Liver (tissue), 9 donors: ENCODE results near the gene ARHGEF2. TPM values are rescaled to one million over a fixed set of nuclear protein-coding genes. Genes with fewer than 3 reads are reported as not detected.

ENCODE experiments used
- DNase-seq: peaks from one replicate; pipeline ENCODE4 v3.0.0-alpha.2; 2017; ENCODE audit warnings: low spot score
- H3K27ac ChIP-seq, 2 donors: one replicate each; pipeline ENCODE4 v1.7.0; 2013; ENCODE audit warnings: inconsistent platforms in 2 of 2, low read length in 2 of 2, control low read depth in 1 of 2, low read depth in 1 of 2, mild to moderate bottlenecking in 1 of 2
- H3K27me3 ChIP-seq, 4 donors: one replicate each; pipeline versions ENCODE4 v1.6.1 to v1.7.0; 2013; ENCODE audit warnings: low read length in 3 of 4, inconsistent platforms in 1 of 4, mild to moderate bottlenecking in 1 of 4, moderate library complexity in 1 of 4; ENCODE audit not compliant: control insufficient read depth in 4 of 4, insufficient read depth in 4 of 4
- H3K36me3 ChIP-seq, 4 donors: one replicate each; pipeline versions ENCODE4 v1.6.1 to v1.7.0; 2013; ENCODE audit warnings: low read length in 3 of 4, mild to moderate bottlenecking in 3 of 4, low read depth in 1 of 4, moderate library complexity in 1 of 4; ENCODE audit not compliant: control insufficient read depth in 4 of 4, insufficient read depth in 3 of 4
- H3K4me1 ChIP-seq, 4 donors: one replicate each; pipeline versions ENCODE4 v1.6.1 to v1.7.0; 2013; ENCODE audit warnings: low read length in 3 of 4, mild to moderate bottlenecking in 3 of 4, moderate library complexity in 1 of 4; ENCODE audit not compliant: control insufficient read depth in 4 of 4, insufficient read depth in 4 of 4
- H3K4me3 ChIP-seq, 3 donors: one replicate each; pipeline versions ENCODE4 v1.6.1 to v1.7.0; 2013; ENCODE audit warnings: low read length in 3 of 3, control low read depth in 1 of 3, low read depth in 1 of 3, mild to moderate bottlenecking in 1 of 3
- H3K9ac ChIP-seq, 2 donors: one replicate each; pipeline ENCODE4 v1.7.0; 2013; ENCODE audit warnings: low read length in 2 of 2, mild to moderate bottlenecking in 2 of 2, moderate library complexity in 2 of 2, control low read depth in 1 of 2, low read depth in 1 of 2
- H3K9me3 ChIP-seq, 4 donors: one replicate each; pipeline versions ENCODE4 v1.6.1 to v1.7.0; 2013; ENCODE audit warnings: low read length in 3 of 4; ENCODE audit not compliant: control insufficient read depth in 4 of 4
- EGR1 ChIP-seq, 2 donors: IDR thresholded peaks; 2 replicates each; pipeline ENCODE4 v1.6.1; 2016 to 2018; ENCODE audit warnings: antibody characterized with exemption in 2 of 2, low read depth in 2 of 2
- FOXA1 ChIP-seq: IDR thresholded peaks from 2 replicates; pipeline ENCODE4 v1.6.1; 2016; ENCODE audit warnings: antibody characterized with exemption
- FOXA2 ChIP-seq: IDR thresholded peaks from 2 replicates; pipeline ENCODE4 v1.6.1; 2016; ENCODE audit warnings: antibody characterized with exemption
- GABPA ChIP-seq, 2 donors: IDR thresholded peaks in 1 of 2; conservative IDR thresholded peaks in 1 of 2; 2 replicates each; pipeline ENCODE4 v1.6.1; 2016; ENCODE audit warnings: antibody characterized with exemption in 2 of 2, mild to moderate bottlenecking in 1 of 2, moderate library complexity in 1 of 2
- HNF4A ChIP-seq, 2 donors: conservative IDR thresholded peaks; 2 replicates each; pipeline ENCODE4 v1.6.1; 2016; ENCODE audit warnings: antibody characterized with exemption in 2 of 2, mild to moderate bottlenecking in 2 of 2
- HNF4G ChIP-seq: IDR thresholded peaks from 2 replicates; pipeline ENCODE4 v1.6.1; 2016; ENCODE audit warnings: antibody characterized with exemption
- JUND ChIP-seq, 2 donors: IDR thresholded peaks; 2 replicates each; pipeline ENCODE4 v1.6.1; 2016; ENCODE audit warnings: antibody characterized with exemption in 2 of 2
- NR2F2 ChIP-seq: IDR thresholded peaks from 2 replicates; pipeline ENCODE4 v1.6.1; 2016; ENCODE audit warnings: antibody characterized with exemption
- RAD21 ChIP-seq, 2 donors: IDR thresholded peaks; 2 replicates each; pipeline ENCODE4 v1.6.1; 2016; ENCODE audit warnings: antibody characterized with exemption in 2 of 2, mild to moderate bottlenecking in 2 of 2
- RXRA ChIP-seq, 2 donors: IDR thresholded peaks; 2 replicates each; pipeline ENCODE4 v1.6.1; 2017 to 2018; ENCODE audit warnings: antibody characterized with exemption in 2 of 2, mild to moderate bottlenecking in 1 of 2
- SP1 ChIP-seq: IDR thresholded peaks from 2 replicates; pipeline ENCODE4 v1.6.1; 2018; ENCODE audit warnings: antibody characterized with exemption, mild to moderate bottlenecking
- TAF1 ChIP-seq: conservative IDR thresholded peaks from 2 replicates; pipeline ENCODE4 v1.6.1; 2016; ENCODE audit warnings: antibody characterized with exemption, mild to moderate bottlenecking
- YY1 ChIP-seq: IDR thresholded peaks from 2 replicates; pipeline ENCODE4 v1.6.1; 2016; ENCODE audit warnings: antibody characterized with exemption, mild to moderate bottlenecking
- WGBS: extraction: QIAGEN DNeasy Blood & Tissue Kit; methylation state at CpG from one replicate; pipeline ENCODE4 v1.1.7; 2013; 5-methylcytosine and 5-hydroxymethylcytosine counted together
- polyA plus RNA-seq, 2 donors: library from polyadenylated mRNA; stranded (reverse) in 1 of 2; unstranded in 1 of 2; fragments of 200-250 nt in 1 of 2; fragments of >200 nt in 1 of 2; fragmentation: Nextera tagmentation in 1 of 2; extraction: Ambion mirVana in 1 of 2; gene quantifications; one replicate each; pipeline versions ENCODE4 v1.2.1 to v1.2.3, GENCODE V29; 2013 to 2015
- total RNA-seq, 2 donors: library from RNA; depleted of rRNA; stranded (reverse); fragments of >200 nt; gene quantifications; one replicate each; pipeline ENCODE4 v1.2.3, GENCODE V29; 2014
- TF ChIP-seq, protein P1 (sequence below): IDR thresholded peaks from 2 replicates; pipeline ENCODE4 v1.6.1; 2016; ENCODE audit warnings: antibody characterized with exemption
- TF ChIP-seq, protein P2 (sequence below): IDR thresholded peaks from 2 replicates; pipeline ENCODE4 v1.6.1; 2016; ENCODE audit warnings: antibody characterized with exemption
- TF ChIP-seq, protein P3 (sequence below): IDR thresholded peaks from 2 replicates; pipeline ENCODE4 v1.6.1; 2016; ENCODE audit warnings: antibody characterized with exemption, mild to moderate bottlenecking
- TF ChIP-seq, protein P4 (sequence below): IDR thresholded peaks from 2 replicates; pipeline ENCODE4 v1.6.1; 2016; ENCODE audit warnings: antibody characterized with exemption
- TF ChIP-seq, protein P5 (sequence below): fragments of 150-350 bp; IDR thresholded peaks from 2 replicates; pipeline ENCODE4 v1.5.1; 2017; ENCODE audit warnings: improper control_type of control experiment, low read depth, low read length; ENCODE audit not compliant: missing input control
- donor health status: healthy.
- donor health status: healthy.
- donor health status: healthy.
- donor health status: healthy.
- donor health status: healthy.

ARHGEF2 gene
- total and polyA plus RNA-seq, 4 donors, result 3.2 to 59.1 (median 10.3) TPM

DNA sequence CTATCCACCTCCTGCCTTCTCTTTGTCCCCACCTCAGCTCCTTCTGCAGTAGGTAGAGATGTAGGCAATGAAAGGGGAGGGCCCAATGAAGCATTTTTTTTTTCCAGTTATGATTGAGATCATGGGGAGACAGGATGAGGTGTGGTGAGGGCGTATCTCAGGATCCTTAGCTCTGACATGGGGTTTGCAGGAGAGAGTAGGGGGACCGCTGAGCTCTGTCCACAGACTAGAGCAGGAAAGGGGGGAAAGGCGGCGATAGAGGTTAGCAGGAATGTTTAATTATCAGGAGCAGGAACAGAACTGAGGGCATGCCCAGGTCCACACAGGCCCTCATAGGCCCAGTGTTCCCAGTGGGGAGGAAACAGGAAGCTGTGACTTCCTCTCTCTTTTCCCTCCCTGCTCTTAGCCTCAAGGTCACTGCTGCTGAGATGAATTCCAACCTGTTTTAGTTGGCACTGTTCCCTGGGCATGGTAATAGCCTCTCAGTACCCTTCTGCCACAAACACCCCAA lies 37.8 kb downstream of the ARHGEF2 start (continued):
- TF ChIP-seq TAF1 (no peak), GABPA (IDR thresholded peaks at IDR 0.05 in 1 of 2, conservative IDR thresholded peaks at IDR 0.05 in 1 of 2) (peak in 1 of 2 donors; percentile 27), SP1 (peak; percentile 40), NR2F2 (peak; percentile 86), JUND (IDR thresholded peaks at IDR 0.05) (no peak), FOXA1 (no peak)
- TF ChIP-seq, protein P1, sequence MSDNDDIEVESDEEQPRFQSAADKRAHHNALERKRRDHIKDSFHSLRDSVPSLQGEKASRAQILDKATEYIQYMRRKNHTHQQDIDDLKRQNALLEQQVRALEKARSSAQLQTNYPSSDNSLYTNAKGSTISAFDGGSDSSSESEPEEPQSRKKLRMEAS, result no peak

DNA sequence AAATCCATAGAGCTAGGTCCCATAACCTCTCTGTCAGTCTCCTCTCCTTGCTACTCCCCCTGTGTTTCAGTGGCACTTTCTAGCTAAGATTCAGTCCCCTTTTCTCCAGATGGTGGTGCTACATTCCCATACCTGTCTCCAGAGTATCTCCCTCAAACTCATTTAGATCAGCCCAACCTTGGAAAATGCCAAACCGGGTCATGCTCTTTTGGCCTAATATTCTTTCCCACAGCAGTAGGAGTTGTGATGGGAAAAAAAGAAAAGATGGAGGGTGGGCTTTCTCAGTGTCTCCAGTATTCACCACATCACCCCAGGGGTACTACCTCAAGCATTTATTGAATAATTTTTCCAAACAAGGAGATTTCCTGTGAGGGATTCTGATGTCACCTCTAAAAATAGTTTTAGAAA lies 40.1 kb downstream of the ARHGEF2 start:
- TF ChIP-seq JUND (IDR thresholded peaks at IDR 0.05), result peak in 1 of 2 donors; percentile 25
- TF ChIP-seq TAF1, result no peak
- TF ChIP-seq NR2F2, result peak; percentile 85
- no peak for TF ChIP-seq HNF4G
- TF ChIP-seq GABPA (IDR thresholded peaks at IDR 0.05 in 1 of 2, conservative IDR thresholded peaks at IDR 0.05 in 1 of 2), result no peak
- TF ChIP-seq, protein P2, sequence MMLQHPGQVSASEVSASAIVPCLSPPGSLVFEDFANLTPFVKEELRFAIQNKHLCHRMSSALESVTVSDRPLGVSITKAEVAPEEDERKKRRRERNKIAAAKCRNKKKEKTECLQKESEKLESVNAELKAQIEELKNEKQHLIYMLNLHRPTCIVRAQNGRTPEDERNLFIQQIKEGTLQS, result peak; percentile 28
- TF ChIP-seq, protein P1, result no peak
- peak in 1 of 2 donors; percentile 52 for TF ChIP-seq RXRA (IDR thresholded peaks at IDR 0.05)
- TF ChIP-seq YY1, result no peak
- peak; percentile 90 to 92 for TF ChIP-seq RAD21 (IDR thresholded peaks at IDR 0.05)
- TF ChIP-seq, protein P3, sequence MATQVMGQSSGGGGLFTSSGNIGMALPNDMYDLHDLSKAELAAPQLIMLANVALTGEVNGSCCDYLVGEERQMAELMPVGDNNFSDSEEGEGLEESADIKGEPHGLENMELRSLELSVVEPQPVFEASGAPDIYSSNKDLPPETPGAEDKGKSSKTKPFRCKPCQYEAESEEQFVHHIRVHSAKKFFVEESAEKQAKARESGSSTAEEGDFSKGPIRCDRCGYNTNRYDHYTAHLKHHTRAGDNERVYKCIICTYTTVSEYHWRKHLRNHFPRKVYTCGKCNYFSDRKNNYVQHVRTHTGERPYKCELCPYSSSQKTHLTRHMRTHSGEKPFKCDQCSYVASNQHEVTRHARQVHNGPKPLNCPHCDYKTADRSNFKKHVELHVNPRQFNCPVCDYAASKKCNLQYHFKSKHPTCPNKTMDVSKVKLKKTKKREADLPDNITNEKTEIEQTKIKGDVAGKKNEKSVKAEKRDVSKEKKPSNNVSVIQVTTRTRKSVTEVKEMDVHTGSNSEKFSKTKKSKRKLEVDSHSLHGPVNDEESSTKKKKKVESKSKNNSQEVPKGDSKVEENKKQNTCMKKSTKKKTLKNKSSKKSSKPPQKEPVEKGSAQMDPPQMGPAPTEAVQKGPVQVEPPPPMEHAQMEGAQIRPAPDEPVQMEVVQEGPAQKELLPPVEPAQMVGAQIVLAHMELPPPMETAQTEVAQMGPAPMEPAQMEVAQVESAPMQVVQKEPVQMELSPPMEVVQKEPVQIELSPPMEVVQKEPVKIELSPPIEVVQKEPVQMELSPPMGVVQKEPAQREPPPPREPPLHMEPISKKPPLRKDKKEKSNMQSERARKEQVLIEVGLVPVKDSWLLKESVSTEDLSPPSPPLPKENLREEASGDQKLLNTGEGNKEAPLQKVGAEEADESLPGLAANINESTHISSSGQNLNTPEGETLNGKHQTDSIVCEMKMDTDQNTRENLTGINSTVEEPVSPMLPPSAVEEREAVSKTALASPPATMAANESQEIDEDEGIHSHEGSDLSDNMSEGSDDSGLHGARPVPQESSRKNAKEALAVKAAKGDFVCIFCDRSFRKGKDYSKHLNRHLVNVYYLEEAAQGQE, result no peak
- TF ChIP-seq, protein P4, sequence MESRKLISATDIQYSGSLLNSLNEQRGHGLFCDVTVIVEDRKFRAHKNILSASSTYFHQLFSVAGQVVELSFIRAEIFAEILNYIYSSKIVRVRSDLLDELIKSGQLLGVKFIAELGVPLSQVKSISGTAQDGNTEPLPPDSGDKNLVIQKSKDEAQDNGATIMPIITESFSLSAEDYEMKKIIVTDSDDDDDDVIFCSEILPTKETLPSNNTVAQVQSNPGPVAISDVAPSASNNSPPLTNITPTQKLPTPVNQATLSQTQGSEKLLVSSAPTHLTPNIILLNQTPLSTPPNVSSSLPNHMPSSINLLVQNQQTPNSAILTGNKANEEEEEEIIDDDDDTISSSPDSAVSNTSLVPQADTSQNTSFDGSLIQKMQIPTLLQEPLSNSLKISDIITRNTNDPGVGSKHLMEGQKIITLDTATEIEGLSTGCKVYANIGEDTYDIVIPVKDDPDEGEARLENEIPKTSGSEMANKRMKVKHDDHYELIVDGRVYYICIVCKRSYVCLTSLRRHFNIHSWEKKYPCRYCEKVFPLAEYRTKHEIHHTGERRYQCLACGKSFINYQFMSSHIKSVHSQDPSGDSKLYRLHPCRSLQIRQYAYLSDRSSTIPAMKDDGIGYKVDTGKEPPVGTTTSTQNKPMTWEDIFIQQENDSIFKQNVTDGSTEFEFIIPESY, result no peak
- peak in 1 of 2 donors; percentile 36 for TF ChIP-seq HNF4A (conservative IDR thresholded peaks at IDR 0.05)
- TF ChIP-seq, protein P5, sequence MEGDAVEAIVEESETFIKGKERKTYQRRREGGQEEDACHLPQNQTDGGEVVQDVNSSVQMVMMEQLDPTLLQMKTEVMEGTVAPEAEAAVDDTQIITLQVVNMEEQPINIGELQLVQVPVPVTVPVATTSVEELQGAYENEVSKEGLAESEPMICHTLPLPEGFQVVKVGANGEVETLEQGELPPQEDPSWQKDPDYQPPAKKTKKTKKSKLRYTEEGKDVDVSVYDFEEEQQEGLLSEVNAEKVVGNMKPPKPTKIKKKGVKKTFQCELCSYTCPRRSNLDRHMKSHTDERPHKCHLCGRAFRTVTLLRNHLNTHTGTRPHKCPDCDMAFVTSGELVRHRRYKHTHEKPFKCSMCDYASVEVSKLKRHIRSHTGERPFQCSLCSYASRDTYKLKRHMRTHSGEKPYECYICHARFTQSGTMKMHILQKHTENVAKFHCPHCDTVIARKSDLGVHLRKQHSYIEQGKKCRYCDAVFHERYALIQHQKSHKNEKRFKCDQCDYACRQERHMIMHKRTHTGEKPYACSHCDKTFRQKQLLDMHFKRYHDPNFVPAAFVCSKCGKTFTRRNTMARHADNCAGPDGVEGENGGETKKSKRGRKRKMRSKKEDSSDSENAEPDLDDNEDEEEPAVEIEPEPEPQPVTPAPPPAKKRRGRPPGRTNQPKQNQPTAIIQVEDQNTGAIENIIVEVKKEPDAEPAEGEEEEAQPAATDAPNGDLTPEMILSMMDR, result peak; percentile 66
- no peak for TF ChIP-seq SP1
- TF ChIP-seq FOXA1, result no peak
- no peak for TF ChIP-seq FOXA2
- TF ChIP-seq EGR1 (IDR thresholded peaks at IDR 0.05; ENCODE audit: low read depth in 2 of 2), result no peak
- H3K9ac ChIP-seq, result peak overlapping the region in 1 of 2 donors; percentile 7

More for the DNA sequence above, 40.1 kb downstream of the ARHGEF2 start:
- Histone ChIP-seq H3K4me3 (no peak overlapping the region), H3K27me3 (no peaks in the 10 kb centered on the region), H3K27ac (no peak overlapping the region), H3K36me3 (no peaks in the 10 kb centered on the region), H3K9me3 (no peaks in the 10 kb centered on the region), H3K4me1 (peaks cover 8 to 22% (median 15%) of the 10 kb centered on the region in 4 donors)
- whole genome bisulfite sequencing, result 0% methylated on average over 1 of the region's 1 CpG
- DNase-seq, result no peak
